Measurements from ENCODE around the gene BEND2.

Gene BEND2

GRCh38 chrX:18129690-18130089 lies 91.0 kb downstream of the BEND2 start:
- no peak for TF ChIP-seq CTCF (IDR thresholded peaks at IDR 0.05; ENCODE audit: borderline replicate concordance, control extremely low read depth, extremely low read depth, insufficient read depth, missing control alignments)
- DNase-seq (ENCODE audit: low spot score) = no peak
- in situ Hi-C loops (cut with MboI; ENCODE audit: low sequenced_read_pairs, unreplicated experiment) = no loop called here

GRCh38 chrX:18126971-18127370 lies 93.7 kb downstream of the BEND2 start:
- TF ChIP-seq CTCF (IDR thresholded peaks at IDR 0.05; ENCODE audit: borderline replicate concordance, control extremely low read depth, extremely low read depth, insufficient read depth, missing control alignments) = no peak
- in situ Hi-C loops (cut with MboI; ENCODE audit: low sequenced_read_pairs, unreplicated experiment) = no loop called here
- DNase-seq (ENCODE audit: low spot score) = no peak

- DNase-seq (ENCODE audit: low spot score) = no peak
- in situ Hi-C loops (cut with MboI; ENCODE audit: low sequenced_read_pairs, unreplicated experiment) = no loop called here
- no peak for TF ChIP-seq CTCF (IDR thresholded peaks at IDR 0.05; ENCODE audit: borderline replicate concordance, control extremely low read depth, extremely low read depth, insufficient read depth, missing control alignments)
These were observed 100.8 kb downstream of the BEND2 start for GRCh38 chrX:18119856-18120255.
